ENCODE measurements around the gene KIRREL3. TPM values are rescaled to one million over a fixed set of nuclear protein-coding genes. Genes with fewer than 3 reads are reported as not detected.
"Not testable (repeated sequence)": the region's sequence is repeated elsewhere in the genome, so short reads cannot be mapped to it uniquely, and the experiment has no call there.

Gene KIRREL3
- polyA plus RNA-seq, 1 of the 3 experiments (the other 2 are of a cell fraction): 3.7 TPM

DNA sequence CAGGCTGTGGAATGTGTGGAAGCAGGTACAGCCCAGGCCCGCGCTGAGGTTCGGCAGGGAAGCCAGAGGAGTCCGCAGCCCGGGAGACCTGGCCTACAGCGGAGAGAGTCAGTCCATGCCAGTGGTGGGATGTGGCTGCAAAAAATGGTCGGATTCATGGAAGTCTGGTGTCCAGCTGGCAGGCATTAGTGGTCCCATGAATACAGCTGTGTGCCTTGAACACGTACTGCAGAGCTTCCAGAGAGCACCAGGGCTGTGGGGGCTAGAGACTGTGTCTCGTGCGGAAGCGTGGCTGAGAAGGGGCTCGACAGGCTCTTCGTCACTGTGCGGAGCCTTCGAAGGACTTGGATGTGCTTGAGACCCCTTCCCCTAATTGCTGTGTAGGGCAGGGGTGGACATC, 604.3 kb downstream of the KIRREL3 start:
- H4K20me1 ChIP-seq (ENCODE audit: insufficient read depth); H3K4me3 ChIP-seq (ENCODE audit: low read depth in 2 of 2, low read length in 1 of 2); H3K9me3 ChIP-seq; DNase-seq; H3K27me3 ChIP-seq (ENCODE audit: insufficient read depth); H3F3A ChIP-seq (replicated peaks; ENCODE audit: insufficient read depth); H3K36me3 ChIP-seq (replicated peaks in 1 of 2; ENCODE audit: control insufficient read depth in 1 of 2, insufficient read depth in 2 of 2, low read length in 1 of 2); H3K9ac ChIP-seq; POLR2A ChIA-PET; H3K9me2 ChIP-seq; H2AFZ ChIP-seq (ENCODE audit: low read depth); H3K4me2 ChIP-seq; H3K27ac ChIP-seq (ENCODE audit: low read depth in 2 of 2, low read length in 1 of 2); CTCF ChIA-PET: not testable (repeated sequence)
- WGBS (ENCODE audit: low lambda C conversion rate): 94% methylated on average over 11 of the region's 15 CpGs
- peaks cover 0 to 43% of the 10 kb centered on the region in 2 experiments; a peak in 1 of 4 replicates for H3K4me1 ChIP-seq (ENCODE audit: control insufficient read depth in 1 of 2, insufficient read depth in 2 of 2, low read depth in 1 of 2, low read length in 1 of 2)
- H3K79me2 ChIP-seq (ENCODE audit: insufficient read depth): peaks cover 18% of the 10 kb centered on the region; the same call in 1 of the 2 replicates

DNA sequence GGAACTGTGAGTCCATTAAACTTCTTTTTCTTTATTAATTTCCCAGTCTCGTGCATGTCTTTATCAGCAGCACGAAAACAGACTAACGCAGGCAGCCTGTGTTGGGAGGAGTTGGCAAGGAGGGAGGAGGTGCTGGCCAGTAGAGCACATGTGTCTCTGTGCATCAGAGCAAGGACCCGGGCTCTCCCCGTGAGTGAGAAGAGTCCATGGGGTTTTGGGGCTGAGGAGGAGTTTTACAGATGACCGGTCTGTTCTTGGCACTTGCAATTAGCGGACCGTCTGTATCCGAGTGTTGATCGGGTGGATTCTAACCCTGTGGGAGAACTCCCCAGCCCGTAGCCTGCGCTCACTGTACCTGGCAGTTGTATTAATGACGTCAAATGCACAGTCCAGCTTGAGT, 604.8 kb downstream of the KIRREL3 start:
- H4K20me1 ChIP-seq (ENCODE audit: insufficient read depth); DNase-seq; H3K36me3 ChIP-seq (replicated peaks in 1 of 2; ENCODE audit: control insufficient read depth in 1 of 2, insufficient read depth in 2 of 2, low read length in 1 of 2); H2AFZ ChIP-seq (ENCODE audit: low read depth); H3F3A ChIP-seq (replicated peaks; ENCODE audit: insufficient read depth); H3K27me3 ChIP-seq (ENCODE audit: insufficient read depth); H3K9me2 ChIP-seq; H3K9me3 ChIP-seq; H3K4me2 ChIP-seq; H3K27ac ChIP-seq (ENCODE audit: low read depth in 2 of 2, low read length in 1 of 2); CTCF ChIA-PET; H3K9ac ChIP-seq; H3K4me3 ChIP-seq (ENCODE audit: low read depth in 2 of 2, low read length in 1 of 2); POLR2A ChIA-PET: not testable (repeated sequence)
- peaks cover 0 to 47% of the 10 kb centered on the region in 2 experiments; a peak in 1 of 4 replicates for H3K4me1 ChIP-seq (ENCODE audit: control insufficient read depth in 1 of 2, insufficient read depth in 2 of 2, low read depth in 1 of 2, low read length in 1 of 2)
- WGBS (ENCODE audit: low lambda C conversion rate): 93% methylated on average over 5 of the region's 13 CpGs
- peaks cover 22% of the 10 kb centered on the region; the same call in 1 of the 2 replicates for H3K79me2 ChIP-seq (ENCODE audit: insufficient read depth)

DNA sequence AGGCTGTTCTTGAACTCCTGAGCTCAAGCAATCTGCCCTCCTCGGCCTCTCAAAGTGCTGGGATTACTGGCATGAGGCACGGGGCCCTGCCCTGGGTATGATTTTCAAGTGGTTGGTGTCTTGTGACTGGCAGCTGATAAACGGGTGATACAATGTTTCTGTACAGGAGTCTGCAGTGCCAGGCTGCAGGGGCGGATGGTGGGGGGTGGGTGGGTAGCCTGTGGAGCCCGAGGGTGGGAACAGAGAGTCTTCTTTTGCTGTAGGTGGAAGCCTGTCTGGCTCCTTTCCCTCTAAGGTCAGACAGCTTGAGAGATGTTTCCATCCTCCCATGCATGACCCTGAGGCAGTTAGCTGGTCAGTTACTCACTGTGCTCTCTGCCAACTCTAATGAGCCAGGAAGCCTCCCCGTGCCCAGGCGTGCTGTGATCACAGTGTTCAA, 605.9 kb downstream of the KIRREL3 start:
- H2AFZ ChIP-seq (ENCODE audit: low read depth); H3K36me3 ChIP-seq (replicated peaks in 1 of 2; ENCODE audit: control insufficient read depth in 1 of 2, insufficient read depth in 2 of 2, low read length in 1 of 2); H3K9me3 ChIP-seq; H3K9ac ChIP-seq; H3K4me3 ChIP-seq (ENCODE audit: low read depth in 2 of 2, low read length in 1 of 2); DNase-seq; H4K20me1 ChIP-seq (ENCODE audit: insufficient read depth); H3F3A ChIP-seq (replicated peaks; ENCODE audit: insufficient read depth); H3K27me3 ChIP-seq (ENCODE audit: insufficient read depth); POLR2A ChIA-PET; H3K4me2 ChIP-seq; H3K9me2 ChIP-seq: not testable (repeated sequence)
- peaks cover 0 to 47% of the 10 kb centered on the region in 2 experiments; a peak in 1 of 4 replicates for H3K4me1 ChIP-seq (ENCODE audit: control insufficient read depth in 1 of 2, insufficient read depth in 2 of 2, low read depth in 1 of 2, low read length in 1 of 2)
- WGBS (ENCODE audit: low lambda C conversion rate): 65% methylated on average over 5 of the region's 7 CpGs
- CTCF ChIA-PET: interaction anchor here (1.2 to 1.4 kb wide), 2 partner anchors 84 to 87 kb away, joined by 3 read pairs; no protein-coding TSS in a partner anchor
- H3K79me2 ChIP-seq (ENCODE audit: insufficient read depth): peaks cover 27% of the 10 kb centered on the region; the same call in 1 of the 2 replicates
- peak overlapping the region in 1 of 2 experiments; percentile 4; a peak in 1 of 4 replicates for H3K27ac ChIP-seq (ENCODE audit: low read depth in 2 of 2, low read length in 1 of 2)

DNA sequence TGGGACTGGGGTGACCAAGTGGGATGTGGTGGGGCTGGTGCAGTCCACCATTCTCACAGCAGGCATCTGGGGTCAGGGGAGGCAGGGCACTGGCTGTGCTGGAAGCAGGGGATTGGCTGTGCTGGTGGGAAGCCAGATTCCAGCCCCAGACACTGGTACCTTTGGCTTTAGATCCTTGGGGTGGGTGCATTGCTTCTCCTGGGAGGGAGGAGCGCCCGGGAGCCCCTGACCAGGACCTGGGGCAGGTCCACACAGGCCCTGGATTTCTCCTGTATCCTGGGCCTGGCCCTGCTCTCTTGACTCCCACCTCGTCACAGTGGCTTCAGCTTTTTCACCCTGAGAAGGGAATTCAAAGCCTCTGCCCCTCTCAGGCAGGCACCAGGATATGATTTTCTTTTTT, 606.5 kb downstream of the KIRREL3 start:
- Histone ChIP-seq H2AFZ (ENCODE audit: low read depth) (no peak overlapping the region), H3K36me3 (replicated peaks in 1 of 2; ENCODE audit: control insufficient read depth in 1 of 2, insufficient read depth in 2 of 2, low read length in 1 of 2) (no peaks in the 10 kb centered on the region), H3K4me2 (no peak overlapping the region), H3K79me2 (ENCODE audit: insufficient read depth) (peaks cover 27% of the 10 kb centered on the region; the same call in 1 of the 2 replicates), H3K9me2 (no peaks in the 10 kb centered on the region), H3K27ac (ENCODE audit: low read depth in 2 of 2, low read length in 1 of 2) (peak overlapping the region in 1 of 2 experiments; percentile 4; a peak in 1 of 4 replicates), H4K20me1 (ENCODE audit: insufficient read depth) (no peaks in the 10 kb centered on the region), H3K4me3 (ENCODE audit: low read depth in 2 of 2, low read length in 1 of 2) (no peak overlapping the region), H3F3A (replicated peaks; ENCODE audit: insufficient read depth) (no peaks in the 10 kb centered on the region), H3K9me3 (no peaks in the 10 kb centered on the region), H3K27me3 (ENCODE audit: insufficient read depth) (no peaks in the 10 kb centered on the region), H3K4me1 (ENCODE audit: control insufficient read depth in 1 of 2, insufficient read depth in 2 of 2, low read depth in 1 of 2, low read length in 1 of 2) (peaks cover 0 to 47% of the 10 kb centered on the region in 2 experiments; a peak in 1 of 4 replicates), H3K9ac (no peak overlapping the region)
- CTCF ChIA-PET: interaction anchor here (0.9 to 1.4 kb wide), 3 partner anchors 10 to 86 kb away, joined by 3 read pairs; no protein-coding TSS in a partner anchor
- POLR2A ChIA-PET: no interaction called here
- DNase-seq: no peak
- WGBS (ENCODE audit: low lambda C conversion rate): 100% methylated on average over 2 of the region's 3 CpGs
- TF ChIP-seq SIN3A (IDR thresholded peaks at IDR 0.05; ENCODE audit: borderline replicate concordance, low read depth, low read length) (no peak), SMC3 (IDR thresholded peaks at IDR 0.05; ENCODE audit: low read depth, low read length) (no peak), FOXM1 (IDR thresholded peaks at IDR 0.05; ENCODE audit: low read depth) (no peak), RFX5 (IDR thresholded peaks at IDR 0.05; ENCODE audit: low read length) (no peak), ELF1 (IDR thresholded peaks at IDR 0.05) (no peak), TAF1 (IDR thresholded peaks at IDR 0.05; ENCODE audit: borderline replicate concordance, low read depth, low read length) (no peak), TEAD4 (IDR thresholded peaks at IDR 0.05; ENCODE audit: borderline replicate concordance, insufficient read depth) (no peak)

Measured in SK-N-SH (cell line).